GM18868 (cell line): Measurements from ENCODE around the gene FARS2.
A peak's percentile ranks its signal among the peaks of the same experiment; 100 is the strongest.

Experiments
- ATAC-seq: cut with Tn5 transposase; IDR thresholded peaks from one replicate; pipeline ENCODE4 v1.9.1; 2021; ENCODE audit warnings: mild to moderate bottlenecking, moderate library complexity; ENCODE audit not compliant: unreplicated experiment

FARS2 gene

GRCh38 chr6:5707281-5708045, 446.1 kb downstream of the FARS2 start:
- ATAC-seq, result no peak

- no peak for ATAC-seq
Observed at GRCh38 chr6:5710516-5710915, 449.2 kb downstream of the FARS2 start.

- ATAC-seq, result no peak
Observed at GRCh38 chr6:5710936-5711335, 449.6 kb downstream of the FARS2 start.

- no peak for ATAC-seq
Observed at GRCh38 chr6:5712349-5713215, 451.3 kb downstream of the FARS2 start.

- ATAC-seq, result no peak
Observed at GRCh38 chr6:5713519-5713918, 452.2 kb downstream of the FARS2 start.

GRCh38 chr6:5718231-5718947, 457.1 kb downstream of the FARS2 start:
- ATAC-seq, result no peak

GRCh38 chr6:5723841-5724691, 462.8 kb downstream of the FARS2 start:
- peak; percentile 93 for ATAC-seq

- ATAC-seq, result no peak
Observed at GRCh38 chr6:5724911-5725310, 463.6 kb downstream of the FARS2 start.

- ATAC-seq, result no peak
Observed at GRCh38 chr6:5726976-5727718, 465.8 kb downstream of the FARS2 start.

- ATAC-seq, result no peak
Observed at GRCh38 chr6:5728351-5729079, 467.2 kb downstream of the FARS2 start.

- ATAC-seq, result no peak
Observed at GRCh38 chr6:5729080-5729434, 467.7 kb downstream of the FARS2 start.

- ATAC-seq, result no peak
Observed at GRCh38 chr6:5729813-5730517, 468.7 kb downstream of the FARS2 start.

- no peak for ATAC-seq
Observed at GRCh38 chr6:5730585-5731263, 469.4 kb downstream of the FARS2 start.

GRCh38 chr6:5731435-5731834, 470.1 kb downstream of the FARS2 start:
- ATAC-seq, result no peak

- ATAC-seq, result no peak
Observed at GRCh38 chr6:5732496-5732895, 471.2 kb downstream of the FARS2 start.

- no peak for ATAC-seq
Observed at GRCh38 chr6:5736016-5736738, 474.9 kb downstream of the FARS2 start.

GRCh38 chr6:5737460-5737859, 476.1 kb downstream of the FARS2 start:
- ATAC-seq, result no peak
